Progenitor cell of endocrine pancreas (in vitro differentiated cells): ENCODE data around the gene NR2F6. TPM values are rescaled to one million over a fixed set of nuclear protein-coding genes. Genes with fewer than 3 reads are reported as not detected.

Experiments
- DNase-seq: peaks from one replicate; pipeline ENCODE4 v3.0.0; 2021; ENCODE audit warnings: low spot score; ENCODE audit not compliant: unreplicated experiment
- H3K27ac Mint-ChIP-seq: 2 replicates; pipeline ENCODE4 v1.8.0; 2021; ENCODE audit warnings: mild to moderate bottlenecking, moderate library complexity, mixed read lengths
- H3K27me3 Mint-ChIP-seq: 2 replicates; pipeline ENCODE4 v1.8.0; 2021; ENCODE audit warnings: mixed read lengths
- H3K36me3 Mint-ChIP-seq: 2 replicates; pipeline ENCODE4 v1.8.0; 2022; ENCODE audit warnings: mixed read lengths; ENCODE audit not compliant: insufficient read depth
- H3K4me1 Mint-ChIP-seq: 2 replicates; pipeline ENCODE4 v1.8.0; 2021; ENCODE audit warnings: low read depth, mixed read lengths
- H3K4me3 Mint-ChIP-seq: 2 replicates; pipeline ENCODE4 v1.8.0; 2021; ENCODE audit warnings: low read depth, mild to moderate bottlenecking, moderate library complexity, mixed read lengths
- H3K9me3 Mint-ChIP-seq: 2 replicates; pipeline ENCODE4 v1.8.0; 2021; ENCODE audit warnings: low read depth, mixed read lengths
- CTCF ChIP-seq: fragments of 200-600 bp; sonication (generic); IDR thresholded peaks from one replicate; pipeline ENCODE4 v1.5.0; 2021; ENCODE audit warnings: antibody characterized with exemption, mild to moderate bottlenecking; ENCODE audit not compliant: unreplicated experiment
- total RNA-seq: library from RNA; stranded (reverse); gene quantifications from 2 replicates; pipeline ENCODE4 v1.2.1, GENCODE V29; 2021

NR2F6 gene
- total RNA-seq, 1 donor from 2014 or later, result 150 TPM

- H3K36me3 Mint-ChIP-seq, result peaks cover 12% of the 10 kb centered on the region
- H3K4me3 Mint-ChIP-seq, result peak overlapping the region; percentile 64
Observed at GRCh38 chr19:17240826-17241399, 4.8 kb downstream of the NR2F6 start.

GRCh38 chr19:17240062-17240752, 5.5 kb downstream of the NR2F6 start:
- DNase-seq, result no peak
- H3K4me1 Mint-ChIP-seq, result peaks cover 51% of the 10 kb centered on the region
- H3K27ac Mint-ChIP-seq, result peak overlapping the region; percentile 97
- H3K9me3 Mint-ChIP-seq, result no peaks in the 10 kb centered on the region
- TF ChIP-seq CTCF, result no peak
- H3K36me3 Mint-ChIP-seq, result peaks cover 12% of the 10 kb centered on the region
- peak overlapping the region; percentile 64 for H3K4me3 Mint-ChIP-seq
- H3K27me3 Mint-ChIP-seq, result no peaks in the 10 kb centered on the region

More at GRCh38 chr19:17240826-17241399, 4.8 kb downstream of the NR2F6 start:
- H3K27me3 Mint-ChIP-seq, result no peaks in the 10 kb centered on the region
- H3K9me3 Mint-ChIP-seq, result no peaks in the 10 kb centered on the region
- DNase-seq, result no peak
- peak overlapping the region; percentile 97 for H3K27ac Mint-ChIP-seq
- H3K4me1 Mint-ChIP-seq, result peaks cover 51% of the 10 kb centered on the region
- TF ChIP-seq CTCF, result no peak

- Mint-ChIP-seq H3K27ac (peak overlapping the region; percentile 80), H3K27me3 (no peaks in the 10 kb centered on the region), H3K4me3 (no peak overlapping the region), H3K36me3 (peaks cover 19% of the 10 kb centered on the region), H3K9me3 (no peaks in the 10 kb centered on the region), H3K4me1 (peaks cover 45% of the 10 kb centered on the region)
- TF ChIP-seq CTCF, result no peak
- no peak for DNase-seq
Observed at GRCh38 chr19:17237747-17238706, 7.7 kb downstream of the NR2F6 start.

- Mint-ChIP-seq H3K9me3 (no peaks in the 10 kb centered on the region), H3K4me3 (peak overlapping the region; percentile 48), H3K36me3 (peaks cover 22% of the 10 kb centered on the region), H3K27ac (no peak overlapping the region), H3K4me1 (peaks cover 39% of the 10 kb centered on the region), H3K27me3 (no peaks in the 10 kb centered on the region)
- DNase-seq, result no peak
- no peak for TF ChIP-seq CTCF
Observed at GRCh38 chr19:17236811-17237543, 8.7 kb downstream of the NR2F6 start.
